ENCODE measurements around the gene CNIH4. TPM values are rescaled to one million over a fixed set of nuclear protein-coding genes. Genes with fewer than 3 reads are reported as not detected.

CNIH4 gene
- total and polyA plus RNA-seq, 2 of the 4 experiments (the other 2 are of a cell fraction) = 29.7 to 73.1 TPM

DNA sequence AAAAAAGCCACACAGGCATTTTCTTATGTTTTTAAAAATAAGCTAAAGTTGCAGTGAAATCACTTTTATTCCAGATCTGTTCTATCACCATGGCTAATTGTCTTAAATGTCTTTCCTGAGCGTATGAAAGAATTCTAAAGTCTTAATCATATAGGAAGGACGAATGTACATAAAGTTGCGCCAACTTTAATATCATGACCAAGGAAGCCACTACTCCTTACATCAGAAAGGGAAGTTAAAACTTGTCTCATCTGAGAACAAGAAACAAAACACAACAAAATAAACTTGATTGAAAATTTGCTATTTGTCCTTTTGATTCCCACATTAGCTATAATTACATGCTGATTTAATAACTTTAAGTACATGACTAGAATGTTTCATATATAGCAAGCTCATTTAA is 26.5 kb downstream of the CNIH4 start:
- Histone ChIP-seq H4K5ac (ENCODE audit: low read depth, low read length) (no peak overlapping the region), H2AFZ (replicated peaks; ENCODE audit: low read length, poor library complexity) (no peak overlapping the region), H3K4me2 (ENCODE audit: low read depth, low read length) (no peak overlapping the region), H2AK9ac (replicated peaks; ENCODE audit: low read depth, low read length, poor library complexity) (no peak overlapping the region), H3K9me1 (ENCODE audit: insufficient read depth, low read length) (no peaks in the 10 kb centered on the region), H2AK5ac (ENCODE audit: low read depth, low read length) (no peak overlapping the region), H3K18ac (ENCODE audit: low read depth, low read length) (no peak overlapping the region), H2BK15ac (ENCODE audit: low read depth, low read length) (no peak overlapping the region), H3K56ac (ENCODE audit: extremely low read depth, insufficient read depth, low read length) (no peak overlapping the region), H4K8ac (ENCODE audit: low read depth in 2 of 2, low read length in 2 of 2) (no peak overlapping the region), H3K14ac (replicated peaks; ENCODE audit: low read depth, low read length) (no peak overlapping the region), H3K36me3 (ENCODE audit: control insufficient read depth, insufficient read depth, low read length) (peaks cover 14% of the 10 kb centered on the region), H3K4ac (ENCODE audit: low read depth, low read length) (no peak overlapping the region), H3K4me1 (ENCODE audit: control insufficient read depth, insufficient read depth, low read length) (no peaks in the 10 kb centered on the region), H2BK5ac (ENCODE audit: low read depth, low read length, poor library complexity, severe bottlenecking) (no peak overlapping the region), H2BK120ac (ENCODE audit: low read depth, low read length) (no peak overlapping the region), H3K79me1 (ENCODE audit: low read depth in 1 of 2, low read length in 2 of 2) (0 out of 4 replicates have a peak, but pooled peaks cover 0 to 5% of the 10 kb centered on the region in 2 experiments), H3K27me3 (ENCODE audit: control insufficient read depth, insufficient read depth, low read length) (no peaks in the 10 kb centered on the region), H4K91ac (ENCODE audit: insufficient read depth, low read depth, low read length) (no peak overlapping the region), H4K20me1 (ENCODE audit: insufficient read depth, low read length) (0 out of 2 replicates have a peak, but pooled peaks cover 3% of the 10 kb centered on the region), H3K27ac (ENCODE audit: insufficient read depth, low read length) (no peak overlapping the region), H3K23ac (ENCODE audit: low read depth, low read length) (no peak overlapping the region), H3K9me3 (ENCODE audit: control insufficient read depth, insufficient read depth, low read length) (no peaks in the 10 kb centered on the region), H3K4me3 (ENCODE audit: insufficient read depth, low read depth, low read length) (no peak overlapping the region), H2BK20ac (ENCODE audit: low read depth, low read length) (no peak overlapping the region), H3K9ac (ENCODE audit: low read depth, low read length) (no peak overlapping the region)
- intact Hi-C loops (cut with micrococcal nuclease) (no loop called here), in situ Hi-C loops (cut with MboI; ENCODE audit: low sequenced_read_pairs) (no loop called here), dilution Hi-C loops (cut with HindIII; ENCODE audit: low sequenced_read_pairs, unreplicated experiment) (no loop called here)
- DNase-seq = no peak
- ATAC-seq (ENCODE audit: low read depth) = no peak
- TF ChIP-seq, protein P1, sequence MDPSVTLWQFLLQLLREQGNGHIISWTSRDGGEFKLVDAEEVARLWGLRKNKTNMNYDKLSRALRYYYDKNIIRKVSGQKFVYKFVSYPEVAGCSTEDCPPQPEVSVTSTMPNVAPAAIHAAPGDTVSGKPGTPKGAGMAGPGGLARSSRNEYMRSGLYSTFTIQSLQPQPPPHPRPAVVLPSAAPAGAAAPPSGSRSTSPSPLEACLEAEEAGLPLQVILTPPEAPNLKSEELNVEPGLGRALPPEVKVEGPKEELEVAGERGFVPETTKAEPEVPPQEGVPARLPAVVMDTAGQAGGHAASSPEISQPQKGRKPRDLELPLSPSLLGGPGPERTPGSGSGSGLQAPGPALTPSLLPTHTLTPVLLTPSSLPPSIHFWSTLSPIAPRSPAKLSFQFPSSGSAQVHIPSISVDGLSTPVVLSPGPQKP (IDR thresholded peaks at IDR 0.05; ENCODE audit: borderline replicate concordance, low read depth, low read length) = no peak
- TF ChIP-seq NFE2L2 (IDR thresholded peaks at IDR 0.05; ENCODE audit: low read depth, low read length) = no peak
- no peak for TF ChIP-seq MXI1 (IDR thresholded peaks at IDR 0.05; ENCODE audit: borderline replicate concordance, low read depth, low read length)
- TF ChIP-seq MAZ (IDR thresholded peaks at IDR 0.05; ENCODE audit: borderline replicate concordance, low read depth, low read length) = no peak
- TF ChIP-seq RAD21 (IDR thresholded peaks at IDR 0.05; ENCODE audit: low read length) = no peak
- TF ChIP-seq, protein P2, sequence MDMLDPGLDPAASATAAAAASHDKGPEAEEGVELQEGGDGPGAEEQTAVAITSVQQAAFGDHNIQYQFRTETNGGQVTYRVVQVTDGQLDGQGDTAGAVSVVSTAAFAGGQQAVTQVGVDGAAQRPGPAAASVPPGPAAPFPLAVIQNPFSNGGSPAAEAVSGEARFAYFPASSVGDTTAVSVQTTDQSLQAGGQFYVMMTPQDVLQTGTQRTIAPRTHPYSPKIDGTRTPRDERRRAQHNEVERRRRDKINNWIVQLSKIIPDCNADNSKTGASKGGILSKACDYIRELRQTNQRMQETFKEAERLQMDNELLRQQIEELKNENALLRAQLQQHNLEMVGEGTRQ (IDR thresholded peaks at IDR 0.05; ENCODE audit: low read depth, low read length) = no peak
- TF ChIP-seq RCOR1 (IDR thresholded peaks at IDR 0.05; ENCODE audit: insufficient replicate concordance, low read length) = no peak
- TF ChIP-seq POLR2A (IDR thresholded peaks at IDR 0.05; ENCODE audit: low read depth, low read length) = no peak
- no peak for TF ChIP-seq SMC3 (IDR thresholded peaks at IDR 0.05; ENCODE audit: low read depth, low read length)
- no peak for TF ChIP-seq FOS (IDR thresholded peaks at IDR 0.05; ENCODE audit: low read depth, low read length)
- no peak for TF ChIP-seq RFX5 (IDR thresholded peaks at IDR 0.05; ENCODE audit: low read depth, low read length)
- TF ChIP-seq BHLHE40 (IDR thresholded peaks at IDR 0.05; ENCODE audit: low read depth, low read length) = no peak
- no peak for TF ChIP-seq CHD1 (IDR thresholded peaks at IDR 0.05; ENCODE audit: low read depth, low read length)
- no peak for TF ChIP-seq MAFK (IDR thresholded peaks at IDR 0.05; ENCODE audit: low read depth, low read length)
- TF ChIP-seq CEBPB (IDR thresholded peaks at IDR 0.05; ENCODE audit: low read depth, low read length) = no peak
- TF ChIP-seq, protein P3, sequence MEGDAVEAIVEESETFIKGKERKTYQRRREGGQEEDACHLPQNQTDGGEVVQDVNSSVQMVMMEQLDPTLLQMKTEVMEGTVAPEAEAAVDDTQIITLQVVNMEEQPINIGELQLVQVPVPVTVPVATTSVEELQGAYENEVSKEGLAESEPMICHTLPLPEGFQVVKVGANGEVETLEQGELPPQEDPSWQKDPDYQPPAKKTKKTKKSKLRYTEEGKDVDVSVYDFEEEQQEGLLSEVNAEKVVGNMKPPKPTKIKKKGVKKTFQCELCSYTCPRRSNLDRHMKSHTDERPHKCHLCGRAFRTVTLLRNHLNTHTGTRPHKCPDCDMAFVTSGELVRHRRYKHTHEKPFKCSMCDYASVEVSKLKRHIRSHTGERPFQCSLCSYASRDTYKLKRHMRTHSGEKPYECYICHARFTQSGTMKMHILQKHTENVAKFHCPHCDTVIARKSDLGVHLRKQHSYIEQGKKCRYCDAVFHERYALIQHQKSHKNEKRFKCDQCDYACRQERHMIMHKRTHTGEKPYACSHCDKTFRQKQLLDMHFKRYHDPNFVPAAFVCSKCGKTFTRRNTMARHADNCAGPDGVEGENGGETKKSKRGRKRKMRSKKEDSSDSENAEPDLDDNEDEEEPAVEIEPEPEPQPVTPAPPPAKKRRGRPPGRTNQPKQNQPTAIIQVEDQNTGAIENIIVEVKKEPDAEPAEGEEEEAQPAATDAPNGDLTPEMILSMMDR (conservative IDR thresholded peaks at IDR 0.05; ENCODE audit: low read depth, low read length) = no peak
- no TSS peak for BruUV-seq (replicated peaks)
- POLR2A ChIA-PET (ENCODE audit: unreplicated experiment) = interaction anchor here (0.5 kb wide), 1 partner anchor 80 kb away, joined by 3 read pairs; no protein-coding TSS in a partner anchor
- no CpG with 5 or more reads among the region's 3 CpGs for WGBS, 2 experiments (ENCODE audit: extremely low coverage in 2 of 2, insufficient read length in 1 of 2)
- CTCF ChIA-PET = no interaction called here
